Right lobe of liver (tissue), 4 donors: Measurements from ENCODE around the gene VAV3.

ENCODE experiments used
- CTCF ChIP-seq, 4 donors: fragments of 200-600 bp in 3 of 4; fragments of 450-650 bp in 1 of 4; IDR thresholded peaks; one replicate each; pipeline versions ENCODE4 v1.5.1 to v1.8.0; 2016 to 2022; ENCODE audit warnings: antibody characterized with exemption in 4 of 4, mild to moderate bottlenecking in 2 of 4
- POLR2A ChIP-seq: fragments of 450-650 bp; IDR thresholded peaks from one replicate; pipeline ENCODE4 v1.6.1; 2017; ENCODE audit warnings: antibody characterized with exemption, mild to moderate bottlenecking
- donor health status: DM: no; HTN: no; CAD: no.
- donor health status: DM: no; HTN: no; CAD: no.
- donor health status: DM: no; HTN: yes; CAD: no.

- no peak for TF ChIP-seq POLR2A
- TF ChIP-seq CTCF (IDR thresholded peaks at IDR 0.05) = no peak
These were observed 439.8 kb downstream of the VAV3 start for GRCh38 chr1:107525145-107525544.
